Measurements from ENCODE around the gene GPR37L1. TPM values are rescaled to one million over a fixed set of nuclear protein-coding genes. Genes with fewer than 3 reads are reported as not detected.
A peak's percentile ranks its signal among the peaks of the same experiment; 100 is the strongest.

Gene GPR37L1
- total and polyA plus RNA-seq, 2 of the 8 experiments (the other 6 are each of a cell fraction or from before 2014, with no cell fraction given) = 0.13 to 0.23 TPM

GRCh38 chr1:202179828-202180750, 57.4 kb downstream of the GPR37L1 start:
- peaks cover 0 to 2% (median 2%) of the 10 kb centered on the region in 4 experiments; a peak in 5 of 7 replicates for H3K4me1 ChIP-seq (replicated peaks in 1 of 4; ENCODE audit: control insufficient read depth in 3 of 4, insufficient read depth in 4 of 4, low read length in 3 of 4)
- H3K36me3 ChIP-seq (ENCODE audit: control insufficient read depth in 2 of 4, insufficient read depth in 4 of 4, low read length in 3 of 4) = no peaks in the 10 kb centered on the region
- no peak overlapping the region for H3K27ac ChIP-seq (ENCODE audit: low read depth, low read length)
- H3K14ac ChIP-seq (ENCODE audit: insufficient read length) = no peak overlapping the region
- no peak overlapping the region for H3K4ac ChIP-seq (replicated peaks; ENCODE audit: insufficient read length, low read depth, low read length)
- no peaks in the 10 kb centered on the region for H3K9me3 ChIP-seq (ENCODE audit: insufficient read depth in 2 of 2, low read depth in 1 of 2, low read length in 1 of 2)
- WGBS, 2 experiments (ENCODE audit: extremely low coverage in 1 of 2, insufficient coverage in 1 of 2, insufficient read length in 1 of 2, insufficient replicate concordance in 2 of 2, low coverage in 1 of 2, low lambda C conversion rate in 2 of 2, missing lambda C conversion rate in 1 of 2) = 90% methylated on average over 19 of the region's 19 CpGs; no CpG with 5 or more reads in 1 of the 2 experiments
- peaks cover 0 to 2% of the 10 kb centered on the region in 2 experiments for H4K20me1 ChIP-seq (replicated peaks in 1 of 2; ENCODE audit: control insufficient read depth in 1 of 2, insufficient read depth in 2 of 2, low read length in 2 of 2)
- ChIA-PET CTCF (ENCODE audit: partially characterized antibody) (interaction anchor here (0.7 to 4.8 kb wide), 18 partner anchors 9 to 174 kb away, joined by 3 to 25 read pairs (median 4); partner anchors contain the start of gene LGR6), POLR2A (ENCODE audit: partially characterized antibody) (interaction anchor here (1.0 to 1.2 kb wide), 2 partner anchors 16 to 25 kb away, joined by 3 read pairs; no protein-coding TSS in a partner anchor)
- no peak overlapping the region for H3K18ac ChIP-seq (ENCODE audit: extremely low read depth, low read length)
- no peak overlapping the region for H4K8ac ChIP-seq (ENCODE audit: extremely low read depth, insufficient read depth, low read length)
- H2AFZ ChIP-seq (ENCODE audit: low read length) = no peak overlapping the region
- no peak overlapping the region for H4K91ac ChIP-seq (replicated peaks; ENCODE audit: insufficient read length, low read length)
- no peak overlapping the region for H3K23ac ChIP-seq (ENCODE audit: insufficient read length)
- H3K23me2 ChIP-seq (ENCODE audit: low read depth, low read length) = no peaks in the 10 kb centered on the region; the same call in 1 of the 2 replicates
- no peaks in the 10 kb centered on the region for H3K79me2 ChIP-seq (ENCODE audit: control insufficient read depth in 1 of 2, insufficient read depth in 2 of 2, low read length in 2 of 2)
- H2BK12ac ChIP-seq (ENCODE audit: low read depth, low read length) = no peak overlapping the region
- FAIRE-seq (no peak), DNase-seq (ENCODE audit: low read depth in 1 of 2, low spot score in 2 of 2) (no peak)
- no peak overlapping the region for H2BK20ac ChIP-seq (ENCODE audit: low read length)
- no peak overlapping the region for H3K4me3 ChIP-seq (ENCODE audit: extremely low read depth in 1 of 4, insufficient read depth in 2 of 4, low read depth in 3 of 4, low read length in 4 of 4)
- H3K4me2 ChIP-seq (ENCODE audit: insufficient read depth in 1 of 2, low read depth in 2 of 2, low read length in 2 of 2) = no peak overlapping the region
- no peak overlapping the region for H2BK15ac ChIP-seq (ENCODE audit: low read length)
- H4K5ac ChIP-seq (ENCODE audit: insufficient read length, low read depth, low read length) = no peak overlapping the region
- H2BK5ac ChIP-seq (ENCODE audit: low read depth, low read length) = 0 out of 2 replicates have a peak overlapping the region, but pooled peaks have one; percentile 32
- H3K79me1 ChIP-seq (ENCODE audit: low read depth, low read length) = no peaks in the 10 kb centered on the region
- no peak overlapping the region for H2AK5ac ChIP-seq (ENCODE audit: low read depth, low read length)
- no peak overlapping the region for H3K56ac ChIP-seq (replicated peaks; ENCODE audit: insufficient read length, low read depth, low read length)
- H2BK120ac ChIP-seq (replicated peaks; ENCODE audit: low read depth, low read length) = no peak overlapping the region
- H3K27me3 ChIP-seq (replicated peaks in 1 of 4; ENCODE audit: control insufficient read depth in 3 of 4, extremely low read depth in 1 of 4, insufficient read depth in 3 of 4, low read length in 3 of 4) = no peaks in the 10 kb centered on the region; a peak in 3 of 7 replicates
- no peak overlapping the region for H3K9ac ChIP-seq (replicated peaks in 1 of 4; ENCODE audit: extremely low read depth in 1 of 4, low read depth in 3 of 4, low read length in 3 of 4)
